ENCODE results near the gene NR3C2. TPM values are rescaled to one million over a fixed set of nuclear protein-coding genes. Genes with fewer than 3 reads are reported as not detected.

The NR3C2 gene
- polyA plus RNA-seq, 1 of the 3 experiments (the other 2 are of a cell fraction): 0.02 TPM

DNA sequence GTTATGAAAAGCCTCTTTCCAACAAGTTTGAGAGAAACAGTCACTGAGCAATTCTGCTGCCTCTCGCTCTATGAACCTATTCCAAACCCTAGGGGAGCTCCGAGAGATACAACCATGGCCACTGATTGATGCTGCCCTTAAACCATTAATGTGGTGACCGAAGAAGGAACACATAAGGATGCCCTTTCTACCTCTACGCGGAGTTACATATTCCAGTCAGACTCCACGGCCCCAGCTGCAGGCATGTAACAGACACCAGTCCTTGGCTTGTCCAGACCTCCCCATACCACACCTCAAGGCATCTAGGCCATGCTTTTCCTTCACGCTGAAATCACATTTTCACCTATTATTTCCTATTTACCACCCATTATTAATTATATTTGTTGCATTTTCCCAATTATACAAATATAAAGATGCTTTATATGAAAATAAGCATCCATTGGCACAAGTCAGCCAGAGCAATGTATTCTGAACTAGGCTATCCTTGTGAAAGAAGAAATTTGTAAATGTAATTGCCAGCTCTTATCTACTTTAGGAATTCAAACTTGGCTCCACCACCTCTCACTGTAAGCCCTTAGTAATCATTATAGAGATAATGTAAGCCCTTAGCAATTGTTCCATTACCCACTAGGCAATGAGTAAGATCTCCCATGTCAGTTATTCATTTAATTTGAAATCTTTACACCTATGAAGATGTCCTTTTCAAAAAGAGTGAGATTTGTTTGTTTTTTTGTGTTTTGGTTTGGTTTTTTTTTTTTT lies 338.4 kb downstream of the NR3C2 start (continued):
- TF ChIP-seq TAF1 (IDR thresholded peaks at IDR 0.05; ENCODE audit: borderline replicate concordance, low read depth, low read length) (no peak), RFX5 (IDR thresholded peaks at IDR 0.05; ENCODE audit: low read length) (no peak), CHD2 (IDR thresholded peaks at IDR 0.05; ENCODE audit: low read length, partially characterized antibody) (no peak), USF1 (IDR thresholded peaks at IDR 0.05; ENCODE audit: borderline replicate concordance, low read depth) (no peak)

DNA sequence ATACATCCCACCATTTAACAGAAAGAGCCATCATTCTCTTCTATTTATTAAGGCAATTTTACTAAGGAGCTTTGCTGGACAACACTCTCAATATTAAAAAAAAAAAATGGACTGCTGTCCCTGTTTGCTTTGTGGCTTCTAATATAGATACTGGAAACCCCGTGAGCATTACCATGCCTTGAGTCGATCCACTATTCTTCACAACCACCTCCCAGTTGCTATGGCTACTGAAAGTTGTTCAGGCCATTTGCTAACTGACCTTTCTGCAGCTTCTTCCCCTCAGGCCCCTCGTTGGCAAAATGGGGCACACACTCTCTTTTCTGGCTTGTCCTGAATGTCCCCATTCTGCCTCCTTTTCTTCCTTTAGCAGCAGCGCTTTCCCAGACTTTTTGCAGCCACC lies 340.4 kb downstream of the NR3C2 start:
- Histone ChIP-seq H2AFZ (ENCODE audit: low read depth) (no peak overlapping the region), H3K27me3 (ENCODE audit: insufficient read depth) (no peaks in the 10 kb centered on the region), H3K36me3 (replicated peaks in 1 of 2; ENCODE audit: control insufficient read depth in 1 of 2, insufficient read depth in 2 of 2, low read length in 1 of 2) (no peaks in the 10 kb centered on the region), H3K9me3 (no peaks in the 10 kb centered on the region), H3K27ac (ENCODE audit: low read depth in 2 of 2, low read length in 1 of 2) (no peak overlapping the region), H4K20me1 (ENCODE audit: insufficient read depth) (no peaks in the 10 kb centered on the region), H3F3A (replicated peaks; ENCODE audit: insufficient read depth) (no peaks in the 10 kb centered on the region), H3K9ac (no peak overlapping the region), H3K4me1 (ENCODE audit: control insufficient read depth in 1 of 2, insufficient read depth in 2 of 2, low read depth in 1 of 2, low read length in 1 of 2) (no peaks in the 10 kb centered on the region), H3K4me2 (no peak overlapping the region), H3K79me2 (ENCODE audit: insufficient read depth) (no peaks in the 10 kb centered on the region), H3K4me3 (ENCODE audit: low read depth in 2 of 2, low read length in 1 of 2) (no peak overlapping the region), H3K9me2 (no peaks in the 10 kb centered on the region)
- no peak for DNase-seq
- ChIA-PET CTCF (interaction anchor here (0.8 kb wide), 1 partner anchor 9 kb away, joined by 3 read pairs; no protein-coding TSS in a partner anchor), POLR2A (no interaction called here)
- TF ChIP-seq RXRA (IDR thresholded peaks at IDR 0.05; ENCODE audit: borderline replicate concordance, low read depth) (no peak), CHD2 (IDR thresholded peaks at IDR 0.05; ENCODE audit: low read length, partially characterized antibody) (no peak), TEAD4 (IDR thresholded peaks at IDR 0.05; ENCODE audit: borderline replicate concordance, insufficient read depth) (no peak), PBX3 (IDR thresholded peaks at IDR 0.05) (no peak), RFX5 (IDR thresholded peaks at IDR 0.05; ENCODE audit: low read length) (no peak), FOXJ3 (CRISPR knock-in tag; IDR thresholded peaks at IDR 0.05) (no peak), GATA2 (CRISPR knock-in tag; IDR thresholded peaks at IDR 0.05) (no peak), TCF12 (IDR thresholded peaks at IDR 0.05) (no peak)
- TF ChIP-seq, protein P1, sequence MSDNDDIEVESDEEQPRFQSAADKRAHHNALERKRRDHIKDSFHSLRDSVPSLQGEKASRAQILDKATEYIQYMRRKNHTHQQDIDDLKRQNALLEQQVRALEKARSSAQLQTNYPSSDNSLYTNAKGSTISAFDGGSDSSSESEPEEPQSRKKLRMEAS (IDR thresholded peaks at IDR 0.05; ENCODE audit: low read depth): no peak
- TF ChIP-seq, protein P2, sequence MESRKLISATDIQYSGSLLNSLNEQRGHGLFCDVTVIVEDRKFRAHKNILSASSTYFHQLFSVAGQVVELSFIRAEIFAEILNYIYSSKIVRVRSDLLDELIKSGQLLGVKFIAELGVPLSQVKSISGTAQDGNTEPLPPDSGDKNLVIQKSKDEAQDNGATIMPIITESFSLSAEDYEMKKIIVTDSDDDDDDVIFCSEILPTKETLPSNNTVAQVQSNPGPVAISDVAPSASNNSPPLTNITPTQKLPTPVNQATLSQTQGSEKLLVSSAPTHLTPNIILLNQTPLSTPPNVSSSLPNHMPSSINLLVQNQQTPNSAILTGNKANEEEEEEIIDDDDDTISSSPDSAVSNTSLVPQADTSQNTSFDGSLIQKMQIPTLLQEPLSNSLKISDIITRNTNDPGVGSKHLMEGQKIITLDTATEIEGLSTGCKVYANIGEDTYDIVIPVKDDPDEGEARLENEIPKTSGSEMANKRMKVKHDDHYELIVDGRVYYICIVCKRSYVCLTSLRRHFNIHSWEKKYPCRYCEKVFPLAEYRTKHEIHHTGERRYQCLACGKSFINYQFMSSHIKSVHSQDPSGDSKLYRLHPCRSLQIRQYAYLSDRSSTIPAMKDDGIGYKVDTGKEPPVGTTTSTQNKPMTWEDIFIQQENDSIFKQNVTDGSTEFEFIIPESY (IDR thresholded peaks at IDR 0.05; ENCODE audit: borderline replicate concordance, low read depth): no peak
- 63% methylated on average over 4 of the region's 4 CpGs for WGBS (ENCODE audit: low lambda C conversion rate)

All from SK-N-SH (cell line).